Measurements from ENCODE around the gene OR14A2. TPM values are rescaled to one million over a fixed set of nuclear protein-coding genes. Genes with fewer than 3 reads are reported as not detected.

The OR14A2 gene
- total and polyA plus RNA-seq, 2 of the 4 experiments (the other 2 are of a cell fraction), result not detected

GRCh38 chr1:247741756-247742155 lies 6.2 kb downstream of the OR14A2 start:
- Histone ChIP-seq H4K20me1 (ENCODE audit: insufficient read depth, low read length) (no peaks in the 10 kb centered on the region), H3K4ac (ENCODE audit: low read depth, low read length) (no peak overlapping the region), H3K23ac (ENCODE audit: low read depth, low read length) (no peak overlapping the region), H4K8ac (ENCODE audit: low read depth in 2 of 2, low read length in 2 of 2) (peak overlapping the region in 1 of 2 experiments; percentile 33; a peak in 1 of 4 replicates), H3K36me3 (ENCODE audit: control insufficient read depth, insufficient read depth, low read length) (no peaks in the 10 kb centered on the region), H2BK15ac (ENCODE audit: low read depth, low read length) (no peak overlapping the region), H4K91ac (ENCODE audit: insufficient read depth, low read depth, low read length) (no peak overlapping the region; the same call in 1 of the 2 replicates), H3K9me1 (ENCODE audit: insufficient read depth, low read length) (no peaks in the 10 kb centered on the region), H3K27me3 (ENCODE audit: control insufficient read depth, insufficient read depth, low read length) (no peaks in the 10 kb centered on the region), H3K14ac (replicated peaks; ENCODE audit: low read depth, low read length) (no peak overlapping the region), H3K79me1 (ENCODE audit: low read depth in 1 of 2, low read length in 2 of 2) (no peaks in the 10 kb centered on the region), H3K9ac (ENCODE audit: low read depth, low read length) (no peak overlapping the region), H3K9me3 (ENCODE audit: control insufficient read depth, insufficient read depth, low read length) (peaks cover 12% of the 10 kb centered on the region), H3K18ac (ENCODE audit: low read depth, low read length) (peak overlapping the region; percentile 92; the same call in 1 of the 2 replicates), H3K27ac (ENCODE audit: insufficient read depth, low read length) (no peak overlapping the region), H4K5ac (ENCODE audit: low read depth, low read length) (peak overlapping the region; percentile 40; the same call in 1 of the 2 replicates), H3K4me2 (ENCODE audit: low read depth, low read length) (no peak overlapping the region), H2AK9ac (replicated peaks; ENCODE audit: low read depth, low read length, poor library complexity) (no peak overlapping the region), H2BK5ac (ENCODE audit: low read depth, low read length, poor library complexity, severe bottlenecking) (peak overlapping the region; percentile 91), H2BK20ac (ENCODE audit: low read depth, low read length) (no peak overlapping the region), H3K4me3 (ENCODE audit: insufficient read depth, low read depth, low read length) (no peak overlapping the region), H3K56ac (ENCODE audit: extremely low read depth, insufficient read depth, low read length) (no peak overlapping the region), H2AK5ac (ENCODE audit: low read depth, low read length) (no peak overlapping the region), H2BK120ac (ENCODE audit: low read depth, low read length) (no peak overlapping the region), H2AFZ (replicated peaks; ENCODE audit: low read length, poor library complexity) (no peak overlapping the region), H3K4me1 (ENCODE audit: control insufficient read depth, insufficient read depth, low read length) (no peaks in the 10 kb centered on the region; the same call in 1 of the 2 replicates)
- ChIA-PET CTCF (no interaction called here), POLR2A (ENCODE audit: unreplicated experiment) (no interaction called here)
- ATAC-seq (ENCODE audit: low read depth), result no peak
- BruUV-seq (replicated peaks), result no TSS peak
- no peak for DNase-seq
- TF ChIP-seq SMC3 (IDR thresholded peaks at IDR 0.05; ENCODE audit: low read depth, low read length) (no peak), CTCF (conservative IDR thresholded peaks at IDR 0.05; ENCODE audit: low read depth, low read length) (no peak), USF2 (IDR thresholded peaks at IDR 0.05; ENCODE audit: low read depth, low read length) (no peak), CEBPB (IDR thresholded peaks at IDR 0.05; ENCODE audit: low read depth, low read length) (no peak), CHD1 (IDR thresholded peaks at IDR 0.05; ENCODE audit: low read depth, low read length) (no peak), RAD21 (IDR thresholded peaks at IDR 0.05; ENCODE audit: low read length) (no peak), ELK1 (IDR thresholded peaks at IDR 0.05; ENCODE audit: borderline replicate concordance, low read depth, low read length) (no peak), MXI1 (IDR thresholded peaks at IDR 0.05; ENCODE audit: borderline replicate concordance, low read depth, low read length) (no peak), RFX5 (IDR thresholded peaks at IDR 0.05; ENCODE audit: low read depth, low read length) (no peak)
- intact Hi-C loops (cut with micrococcal nuclease), result no loop called here
- no CpG with 5 or more reads among the region's 5 CpGs for WGBS, 2 experiments (ENCODE audit: extremely low coverage in 2 of 2, insufficient read length in 1 of 2)
- dilution Hi-C loops (cut with HindIII; ENCODE audit: low sequenced_read_pairs, unreplicated experiment), result no loop called here
- in situ Hi-C loops (cut with MboI; ENCODE audit: low sequenced_read_pairs), result no loop called here

Measured in IMR-90 (cell line).